GM12864 (cell line): ENCODE measurements around the gene TUBGCP6.
A peak's percentile ranks its signal among the peaks of the same experiment; 100 is the strongest.

Experiments used
- DNase-seq: peaks from one replicate; pipeline ENCODE4 v3.0.0-alpha.2; 2011; ENCODE audit warnings: low read depth
- H3K4me3 ChIP-seq: 2 replicates; pipeline ENCODE4 v1.5.1; 2011; ENCODE audit warnings: mild to moderate bottlenecking, low read depth, low read length, control low read depth
- TF ChIP-seq, protein P1 (sequence below): IDR thresholded peaks from 2 replicates; pipeline ENCODE4 v1.5.1; 2011; ENCODE audit warnings: low read depth, mild to moderate bottlenecking, moderate library complexity, low read length, control low read depth, inconsistent platforms; ENCODE audit errors: missing control alignments

TUBGCP6 gene

DNA sequence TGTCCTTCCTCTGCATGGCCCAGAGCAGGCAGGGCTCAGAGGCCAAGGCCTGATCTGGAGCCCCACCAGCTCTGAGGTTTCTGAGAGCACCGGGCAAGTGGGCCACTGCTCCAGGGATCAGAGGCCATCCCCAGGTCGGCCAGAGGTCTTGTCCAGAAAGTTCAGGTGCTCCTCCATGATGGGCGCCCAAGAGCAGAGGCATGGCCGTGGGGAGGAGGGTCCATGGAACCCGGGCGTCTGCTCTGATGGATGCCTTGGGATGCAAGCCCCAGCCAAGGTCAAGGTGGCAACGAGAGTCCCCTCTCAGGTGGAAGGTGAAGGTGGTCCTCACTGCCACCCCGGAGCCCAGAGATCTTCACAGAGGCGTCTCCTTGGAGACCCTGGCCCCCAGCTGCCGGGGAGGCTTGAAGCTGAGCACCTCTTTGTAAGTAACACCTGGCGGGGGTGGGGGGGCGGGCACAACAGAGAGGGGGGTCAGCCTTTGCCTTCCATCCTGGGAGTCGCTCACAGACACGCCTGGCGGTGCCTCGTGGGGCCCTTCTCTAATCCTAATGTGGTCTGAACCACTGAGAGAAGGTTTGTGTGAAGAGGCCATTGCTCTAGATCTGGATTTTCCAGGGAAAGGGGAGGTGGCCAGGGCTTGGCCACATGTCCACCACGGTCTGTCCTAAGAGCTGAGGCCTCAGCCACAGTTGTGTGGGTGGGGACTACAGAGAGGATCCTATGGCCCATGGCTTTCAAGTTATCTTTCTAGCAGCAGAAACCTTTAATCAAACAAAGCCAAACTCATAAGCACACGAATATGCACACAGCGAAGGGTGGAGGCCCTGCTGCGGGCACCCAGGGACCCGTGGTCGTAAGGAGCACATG, 8.5 kb upstream of the TUBGCP6 start:
- no peak for DNase-seq
- no peak overlapping the region for H3K4me3 ChIP-seq
- TF ChIP-seq, protein P1, sequence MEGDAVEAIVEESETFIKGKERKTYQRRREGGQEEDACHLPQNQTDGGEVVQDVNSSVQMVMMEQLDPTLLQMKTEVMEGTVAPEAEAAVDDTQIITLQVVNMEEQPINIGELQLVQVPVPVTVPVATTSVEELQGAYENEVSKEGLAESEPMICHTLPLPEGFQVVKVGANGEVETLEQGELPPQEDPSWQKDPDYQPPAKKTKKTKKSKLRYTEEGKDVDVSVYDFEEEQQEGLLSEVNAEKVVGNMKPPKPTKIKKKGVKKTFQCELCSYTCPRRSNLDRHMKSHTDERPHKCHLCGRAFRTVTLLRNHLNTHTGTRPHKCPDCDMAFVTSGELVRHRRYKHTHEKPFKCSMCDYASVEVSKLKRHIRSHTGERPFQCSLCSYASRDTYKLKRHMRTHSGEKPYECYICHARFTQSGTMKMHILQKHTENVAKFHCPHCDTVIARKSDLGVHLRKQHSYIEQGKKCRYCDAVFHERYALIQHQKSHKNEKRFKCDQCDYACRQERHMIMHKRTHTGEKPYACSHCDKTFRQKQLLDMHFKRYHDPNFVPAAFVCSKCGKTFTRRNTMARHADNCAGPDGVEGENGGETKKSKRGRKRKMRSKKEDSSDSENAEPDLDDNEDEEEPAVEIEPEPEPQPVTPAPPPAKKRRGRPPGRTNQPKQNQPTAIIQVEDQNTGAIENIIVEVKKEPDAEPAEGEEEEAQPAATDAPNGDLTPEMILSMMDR, result no peak

DNA sequence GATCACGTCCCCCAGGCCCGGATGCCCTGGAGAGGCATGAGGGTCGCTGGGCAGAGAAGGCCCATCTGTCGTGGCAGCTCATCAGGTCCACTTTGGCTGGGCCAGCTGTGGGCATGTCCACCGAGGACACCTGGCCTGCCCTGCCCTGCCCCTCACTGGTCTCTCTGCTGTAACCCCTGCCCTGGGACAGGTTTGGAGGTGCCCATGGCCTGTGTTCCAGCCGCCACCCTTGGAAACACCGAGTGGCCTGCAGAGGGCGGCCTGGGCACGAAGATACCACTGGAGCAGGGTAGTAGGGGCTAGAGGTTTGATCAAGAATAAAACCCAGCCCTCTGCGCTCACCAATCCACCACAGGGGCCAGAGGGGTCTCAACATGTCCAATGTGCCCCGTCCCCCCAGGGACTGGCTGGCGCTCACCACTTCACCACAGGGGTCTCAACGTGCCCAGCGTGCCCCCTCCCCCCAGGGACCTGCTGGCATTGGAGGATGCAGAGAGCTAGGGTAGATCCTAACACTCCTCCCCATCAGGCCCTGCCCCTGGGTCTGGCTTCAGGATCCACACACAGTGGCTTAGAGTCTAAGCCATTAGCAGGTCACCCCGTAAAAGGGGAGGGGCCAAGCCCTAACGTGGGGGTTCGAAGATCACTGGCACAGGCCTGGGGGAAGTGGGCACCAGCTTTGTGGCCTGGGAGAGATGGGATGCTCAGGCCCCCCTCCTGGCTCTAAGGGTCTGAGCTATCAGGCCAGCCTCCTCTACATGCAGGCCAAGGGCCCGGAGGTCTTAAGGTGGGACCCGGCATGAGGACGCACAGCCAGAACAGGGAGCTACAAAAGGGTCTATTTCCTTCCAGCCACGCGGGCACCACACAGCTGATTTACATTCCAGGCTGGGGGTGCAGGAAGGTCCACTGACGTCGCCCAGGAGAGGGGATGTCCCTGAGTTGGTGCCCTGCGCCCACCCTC, 7.5 kb upstream of the TUBGCP6 start:
- TF ChIP-seq, protein P1, result peak; percentile 71
- DNase-seq, result no peak
- H3K4me3 ChIP-seq, result no peak overlapping the region

DNA sequence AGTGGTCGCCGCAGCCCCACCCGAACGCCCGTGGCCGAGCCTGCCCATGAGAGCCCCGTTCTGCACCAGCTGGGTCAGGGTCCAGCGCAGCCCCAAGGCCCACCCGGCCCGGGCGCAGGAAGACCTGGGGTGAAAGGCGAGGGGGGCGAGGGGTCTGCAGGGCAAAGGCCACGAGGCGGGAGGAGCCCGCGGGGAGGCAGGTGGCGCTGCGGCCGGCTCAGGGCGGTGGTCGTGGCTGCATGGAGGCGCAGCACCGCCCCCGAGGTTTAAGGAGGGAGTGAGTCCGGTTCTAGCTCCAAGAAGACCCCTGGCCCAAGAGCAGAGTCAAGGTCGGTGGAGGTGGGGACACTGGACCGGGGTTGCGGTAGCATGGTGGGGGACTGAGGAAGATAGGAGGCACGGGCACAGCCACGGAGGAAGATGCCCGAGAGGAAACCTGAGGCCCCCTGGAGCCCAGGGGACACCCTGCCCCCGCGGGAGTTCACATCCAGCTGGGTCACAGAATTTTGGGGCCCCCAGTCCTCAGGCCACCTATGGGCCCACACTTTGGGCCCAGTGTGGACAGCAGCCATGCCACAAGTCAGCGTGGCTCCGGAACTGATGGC, 6.8 kb upstream of the TUBGCP6 start:
- DNase-seq, result no peak
- peak overlapping the region; percentile 92 for H3K4me3 ChIP-seq

DNA sequence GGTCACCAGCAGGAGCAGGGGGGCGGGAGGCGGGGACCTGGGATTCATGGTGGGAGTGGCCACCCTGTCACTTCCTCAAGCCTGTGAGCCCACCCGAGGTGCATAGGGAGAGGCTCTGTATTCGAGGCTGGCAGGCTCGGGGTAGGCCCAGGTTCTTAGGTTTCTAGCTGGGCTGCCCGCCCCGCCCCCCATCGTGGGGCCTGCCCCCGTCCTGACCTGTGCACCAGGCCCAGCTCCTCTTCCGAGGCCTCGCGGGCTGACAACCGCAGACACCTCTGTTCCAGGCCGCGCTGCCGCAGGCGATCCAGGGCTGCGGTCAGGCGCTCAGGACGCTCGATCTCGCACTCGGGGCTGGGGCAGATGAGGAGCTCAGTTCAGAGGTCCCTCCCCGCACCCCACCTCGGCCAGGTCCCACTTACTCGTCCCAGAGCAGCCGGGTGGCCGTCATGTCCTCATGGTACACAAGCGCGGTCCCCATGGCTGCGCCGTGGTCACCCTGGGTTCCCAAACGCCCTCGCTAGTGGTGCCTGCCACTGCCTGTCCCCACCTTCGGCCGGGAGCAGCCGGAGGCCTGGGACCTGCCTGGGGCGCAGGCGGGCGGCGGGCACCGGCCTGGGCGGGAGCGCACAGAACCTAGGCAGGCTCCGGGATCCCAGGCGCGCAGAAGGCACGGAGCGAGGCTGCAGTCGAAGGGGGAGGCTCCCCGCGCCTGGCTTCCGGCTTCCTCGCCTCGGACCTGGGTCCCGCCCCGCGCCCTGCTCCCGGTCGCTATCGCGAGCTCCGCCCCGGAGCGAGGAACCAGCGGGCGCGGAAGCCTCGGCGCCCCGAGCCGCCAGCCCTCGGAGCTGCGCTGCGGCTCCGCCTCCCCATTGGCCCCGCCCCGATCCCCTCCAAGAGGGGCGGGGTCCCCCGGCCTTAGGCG, 6.0 kb upstream of the TUBGCP6 start, which contains the start of gene HDAC10:
Gene HDAC10 (minus strand): TSS at position 711 of the 922 bp plus-strand sequence. CDS start 233 bp downstream, at position 478.
- TF ChIP-seq, protein P1, result no peak
- no peak for DNase-seq

More for the DNA sequence above, 6.8 kb upstream of the TUBGCP6 start:
- TF ChIP-seq, protein P1, result no peak

DNA sequence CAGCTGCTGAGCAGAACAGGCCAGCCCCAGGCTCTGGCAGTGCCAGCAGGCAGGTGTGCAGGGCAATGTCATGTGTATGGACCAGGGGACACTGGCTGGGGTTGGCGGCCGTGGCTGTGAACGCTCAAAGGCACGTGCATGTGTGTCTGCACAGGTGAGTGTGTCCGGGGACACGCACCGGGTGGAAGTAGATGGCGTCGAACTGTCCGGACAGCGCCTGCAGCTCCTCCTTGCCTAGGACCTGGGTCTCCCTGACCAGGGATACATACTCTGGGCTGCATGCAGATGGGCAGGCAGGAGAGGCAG, 5.4 kb upstream of the TUBGCP6 start:
- TF ChIP-seq, protein P1, result no peak
- DNase-seq, result no peak
- peak overlapping the region; percentile 92 for H3K4me3 ChIP-seq

More for the DNA sequence above, 6.0 kb upstream of the TUBGCP6 start, which contains the start of gene HDAC10:
- H3K4me3 ChIP-seq, result peak within 1 kb of the TSS; percentile 92
